Measurements from ENCODE around the gene THSD4.

The THSD4 gene

GRCh38 chr15:71781179-71781964 lies 666.1 kb downstream of the THSD4 start:
- no peaks in the 10 kb centered on the region for H3K9me3 ChIP-seq (ENCODE audit: insufficient read depth, low read depth, low read length)
- H2AFZ ChIP-seq (ENCODE audit: low read length): peak overlapping the region; percentile 80; the same call in 1 of the 2 replicates
- no peaks in the 10 kb centered on the region for H4K20me1 ChIP-seq (ENCODE audit: insufficient read depth, low read length, poor library complexity, severe bottlenecking)
- peaks cover 3% of the 10 kb centered on the region for H3K4me1 ChIP-seq (ENCODE audit: insufficient read depth, low read length, poor library complexity, severe bottlenecking)
- no peak overlapping the region for H3K4me2 ChIP-seq (ENCODE audit: low read depth, low read length, poor library complexity, severe bottlenecking)
- H3F3A ChIP-seq (ENCODE audit: low read depth): no peaks in the 10 kb centered on the region
- H3K27me3 ChIP-seq (ENCODE audit: insufficient read depth, low read length, poor library complexity, severe bottlenecking): no peaks in the 10 kb centered on the region
- no peak overlapping the region for H3K4me3 ChIP-seq (ENCODE audit: low read length, poor library complexity, severe bottlenecking)
- H3K79me2 ChIP-seq (ENCODE audit: insufficient read depth, low read length): no peaks in the 10 kb centered on the region
- H3K9me2 ChIP-seq (replicated peaks; ENCODE audit: low read depth, low read length): no peaks in the 10 kb centered on the region
- TF ChIP-seq EZH2phosphoT487 (IDR thresholded peaks at IDR 0.05; ENCODE audit: borderline replicate concordance) (no peak), CTCF (conservative IDR thresholded peaks at IDR 0.05; ENCODE audit: low read length) (no peak)
- no peak overlapping the region for H3K9ac ChIP-seq (ENCODE audit: low read depth, low read length, poor library complexity, severe bottlenecking)
- H3K36me3 ChIP-seq (ENCODE audit: insufficient read depth, low read length): no peaks in the 10 kb centered on the region

- Histone ChIP-seq H4K20me1 (ENCODE audit: insufficient read depth, low read length, poor library complexity, severe bottlenecking) (no peaks in the 10 kb centered on the region), H2AFZ (ENCODE audit: low read length) (no peak overlapping the region), H3K9me3 (ENCODE audit: insufficient read depth, low read depth, low read length) (no peaks in the 10 kb centered on the region), H3K4me3 (ENCODE audit: low read length, poor library complexity, severe bottlenecking) (no peak overlapping the region), H3F3A (ENCODE audit: low read depth) (no peaks in the 10 kb centered on the region), H3K4me2 (ENCODE audit: low read depth, low read length, poor library complexity, severe bottlenecking) (no peak overlapping the region), H3K79me2 (ENCODE audit: insufficient read depth, low read length) (no peaks in the 10 kb centered on the region), H3K36me3 (ENCODE audit: insufficient read depth, low read length) (no peaks in the 10 kb centered on the region), H3K9ac (ENCODE audit: low read depth, low read length, poor library complexity, severe bottlenecking) (no peak overlapping the region), H3K4me1 (ENCODE audit: insufficient read depth, low read length, poor library complexity, severe bottlenecking) (peaks cover 3% of the 10 kb centered on the region), H3K9me2 (replicated peaks; ENCODE audit: low read depth, low read length) (no peaks in the 10 kb centered on the region), H3K27me3 (ENCODE audit: insufficient read depth, low read length, poor library complexity, severe bottlenecking) (no peaks in the 10 kb centered on the region)
- TF ChIP-seq CTCF (conservative IDR thresholded peaks at IDR 0.05; ENCODE audit: low read length): no peak
- no peak for TF ChIP-seq EZH2phosphoT487 (IDR thresholded peaks at IDR 0.05; ENCODE audit: borderline replicate concordance)
These were observed 666.6 kb downstream of the THSD4 start for GRCh38 chr15:71781965-71782265.

DNA sequence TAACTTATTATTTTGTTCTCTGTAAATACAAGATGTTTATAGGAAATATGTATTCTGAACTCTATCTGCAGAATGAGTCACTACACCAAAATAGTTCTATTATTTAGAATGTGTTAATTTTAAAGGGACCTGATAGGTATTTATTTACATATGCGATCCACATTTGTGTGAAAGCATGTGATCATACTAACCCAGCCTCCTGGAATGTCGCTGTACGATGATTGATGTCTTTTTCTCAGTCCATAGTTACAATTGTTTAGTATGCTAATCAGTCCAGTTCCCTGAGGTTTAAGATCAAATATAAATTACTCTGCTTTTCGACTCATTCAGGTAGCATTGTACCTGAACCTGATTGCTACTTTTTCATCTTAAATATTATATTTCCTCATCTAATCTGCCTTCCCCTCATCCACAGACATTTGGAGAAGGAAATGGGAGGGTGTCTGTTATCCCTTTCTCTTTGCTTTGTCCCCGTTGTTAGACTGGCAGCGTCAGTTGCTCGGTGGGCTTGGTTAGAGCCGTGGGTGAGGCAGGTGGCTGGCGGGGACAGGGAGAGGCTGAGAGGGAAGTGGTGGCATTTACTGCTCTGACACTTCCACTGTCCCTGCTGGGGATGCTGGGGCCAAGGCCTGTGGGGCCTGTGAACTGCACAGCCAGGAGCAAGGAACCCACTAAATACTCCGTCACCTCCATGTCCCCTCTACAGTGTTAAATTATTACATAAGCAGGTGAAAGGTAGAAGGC lies 667.3 kb downstream of the THSD4 start:
- no peak overlapping the region for H3K4me3 ChIP-seq (ENCODE audit: low read length, poor library complexity, severe bottlenecking)
- no peaks in the 10 kb centered on the region for H3K9me3 ChIP-seq (ENCODE audit: insufficient read depth, low read depth, low read length)
- peaks cover 3% of the 10 kb centered on the region for H3K4me1 ChIP-seq (ENCODE audit: insufficient read depth, low read length, poor library complexity, severe bottlenecking)
- no peaks in the 10 kb centered on the region for H3K36me3 ChIP-seq (ENCODE audit: insufficient read depth, low read length)
- H4K20me1 ChIP-seq (ENCODE audit: insufficient read depth, low read length, poor library complexity, severe bottlenecking): no peaks in the 10 kb centered on the region
- H3K4me2 ChIP-seq (ENCODE audit: low read depth, low read length, poor library complexity, severe bottlenecking): no peak overlapping the region
- H3K9ac ChIP-seq (ENCODE audit: low read depth, low read length, poor library complexity, severe bottlenecking): no peak overlapping the region
- TF ChIP-seq CTCF (conservative IDR thresholded peaks at IDR 0.05; ENCODE audit: low read length) (no peak), EZH2phosphoT487 (IDR thresholded peaks at IDR 0.05; ENCODE audit: borderline replicate concordance) (no peak)
- no peaks in the 10 kb centered on the region for H3K79me2 ChIP-seq (ENCODE audit: insufficient read depth, low read length)
- no peaks in the 10 kb centered on the region for H3K27me3 ChIP-seq (ENCODE audit: insufficient read depth, low read length, poor library complexity, severe bottlenecking)
- H3F3A ChIP-seq (ENCODE audit: low read depth): no peaks in the 10 kb centered on the region
- H3K9me2 ChIP-seq (replicated peaks; ENCODE audit: low read depth, low read length): no peaks in the 10 kb centered on the region
- H2AFZ ChIP-seq (ENCODE audit: low read length): no peak overlapping the region

Data from Loucy (cell line).